ENCODE data around the gene FYN. TPM values are rescaled to one million over a fixed set of nuclear protein-coding genes. Genes with fewer than 3 reads are reported as not detected.
"Not testable (repeated sequence)": the region's sequence is repeated elsewhere in the genome, so short reads cannot be mapped to it uniquely, and the experiment has no call there.

The FYN gene
- polyA plus RNA-seq, 3 donors, result 88.4 to 149 (median 114) TPM

- Mint-ChIP-seq H3K4me3 (no peak overlapping the region), H3K4me1 (peaks cover 22% of the 10 kb centered on the region), H3K9me3 (peaks cover 0 to 1% (median 0%) of the 10 kb centered on the region in 7 donors), H3K27me3 (ENCODE audit: low read depth in 3 of 3) (no peaks in the 10 kb centered on the region), H3K27ac (peak overlapping the region in 5 of 7 donors; percentile 43 to 87 (median 66)), H3K36me3 (no peaks in the 10 kb centered on the region)
- Histone ChIP-seq H3K9ac (ENCODE audit: insufficient read depth, low read length, poor library complexity, severe bottlenecking) (no peak overlapping the region), H3K4me2 (replicated peaks; ENCODE audit: extremely low read depth, low read length, poor library complexity, severe bottlenecking) (peak overlapping the region; percentile 18), H3K79me2 (ENCODE audit: insufficient read depth, low read length) (no peaks in the 10 kb centered on the region), H2AFZ (ENCODE audit: insufficient read depth, low read depth, low read length, poor library complexity, severe bottlenecking) (peak overlapping the region; percentile 29), H3K27ac (ENCODE audit: low read depth in 1 of 2, low read length in 2 of 2) (peak overlapping the region in 1 of 2 donors; percentile 68), H3K4me3 (replicated peaks in 1 of 3; ENCODE audit: low read depth in 2 of 3, low read length in 3 of 3) (peak overlapping the region in 1 of 3 experiments; percentile 30), H4K20me1 (ENCODE audit: insufficient read depth, low read length) (no peaks in the 10 kb centered on the region), H3K4me1 (ENCODE audit: control insufficient read depth in 1 of 2, insufficient read depth in 2 of 2, low read length in 2 of 2) (peaks cover 14 to 27% of the 10 kb centered on the region in 2 donors), H3K36me3 (replicated peaks in 1 of 2; ENCODE audit: control insufficient read depth in 1 of 2, insufficient read depth in 2 of 2, low read length in 2 of 2) (no peaks in the 10 kb centered on the region), H3K27me3 (ENCODE audit: control insufficient read depth in 2 of 2, insufficient read depth in 2 of 2, low read length in 2 of 2) (no peaks in the 10 kb centered on the region), H3K9me3 (replicated peaks in 1 of 2; ENCODE audit: control insufficient read depth in 1 of 2, insufficient read depth in 1 of 2, low read length in 2 of 2) (no peaks in the 10 kb centered on the region)
- WGBS (ENCODE audit: insufficient coverage), result 66% methylated on average over 5 of the region's 7 CpGs
- intact Hi-C loops (cut with micrococcal nuclease), result no loop called here
- no peak for DNase-seq
- TF ChIP-seq CTCF (IDR thresholded peaks at IDR 0.05), result no peak
These were observed 38.2 kb upstream of the FYN start for GRCh38 chr6:111911428-111911827.

- no peak overlapping the region for H2AFZ ChIP-seq (ENCODE audit: insufficient read depth, low read depth, low read length, poor library complexity, severe bottlenecking)
- no peak for DNase-seq
- Mint-ChIP-seq H3K27ac (no peak overlapping the region), H3K36me3 (no peaks in the 10 kb centered on the region), H3K4me3 (no peak overlapping the region), H3K9me3 (peaks cover 0 to 1% (median 0%) of the 10 kb centered on the region in 7 donors), H3K4me1 (peaks cover 22% of the 10 kb centered on the region), H3K27me3 (ENCODE audit: low read depth in 3 of 3) (no peaks in the 10 kb centered on the region)
- H3K4me2 ChIP-seq (replicated peaks; ENCODE audit: extremely low read depth, low read length, poor library complexity, severe bottlenecking), result no peak overlapping the region
- H4K20me1 ChIP-seq (ENCODE audit: insufficient read depth, low read length), result no peaks in the 10 kb centered on the region
- H3K9ac ChIP-seq (ENCODE audit: insufficient read depth, low read length, poor library complexity, severe bottlenecking), result no peak overlapping the region
- intact Hi-C loops (cut with micrococcal nuclease), result no loop called here
- WGBS (ENCODE audit: insufficient coverage), result no CpG with 5 or more reads among the region's 3 CpGs
- TF ChIP-seq CTCF (IDR thresholded peaks at IDR 0.05), result no peak
- H3K9me3 ChIP-seq (replicated peaks in 1 of 2; ENCODE audit: control insufficient read depth in 1 of 2, insufficient read depth in 1 of 2, low read length in 2 of 2), result no peaks in the 10 kb centered on the region
- H3K27ac ChIP-seq (ENCODE audit: low read depth in 1 of 2, low read length in 2 of 2), result peak overlapping the region in 1 of 2 donors; percentile 49
- H3K4me1 ChIP-seq (ENCODE audit: control insufficient read depth in 1 of 2, insufficient read depth in 2 of 2, low read length in 2 of 2), result peaks cover 14 to 27% of the 10 kb centered on the region in 2 donors
- no peaks in the 10 kb centered on the region for H3K36me3 ChIP-seq (replicated peaks in 1 of 2; ENCODE audit: control insufficient read depth in 1 of 2, insufficient read depth in 2 of 2, low read length in 2 of 2)
- no peaks in the 10 kb centered on the region for H3K27me3 ChIP-seq (ENCODE audit: control insufficient read depth in 2 of 2, insufficient read depth in 2 of 2, low read length in 2 of 2)
- H3K4me3 ChIP-seq (replicated peaks in 1 of 3; ENCODE audit: low read depth in 2 of 3, low read length in 3 of 3), result no peak overlapping the region
- H3K79me2 ChIP-seq (ENCODE audit: insufficient read depth, low read length), result no peaks in the 10 kb centered on the region
These were observed 36.0 kb upstream of the FYN start for GRCh38 chr6:111909238-111909637.

GRCh38 chr6:111908365-111908764 is 35.1 kb upstream of the FYN start:
- H3K9me3 ChIP-seq (replicated peaks in 1 of 2; ENCODE audit: control insufficient read depth in 1 of 2, insufficient read depth in 1 of 2, low read length in 2 of 2); H3K4me3 ChIP-seq (replicated peaks in 1 of 3; ENCODE audit: low read depth in 2 of 3, low read length in 3 of 3); H3K36me3 ChIP-seq (replicated peaks in 1 of 2; ENCODE audit: control insufficient read depth in 1 of 2, insufficient read depth in 2 of 2, low read length in 2 of 2); H3K9ac ChIP-seq (ENCODE audit: insufficient read depth, low read length, poor library complexity, severe bottlenecking); H3K9me3 Mint-ChIP-seq; H3K79me2 ChIP-seq (ENCODE audit: insufficient read depth, low read length); H3K27ac Mint-ChIP-seq; H4K20me1 ChIP-seq (ENCODE audit: insufficient read depth, low read length); H3K27ac ChIP-seq (ENCODE audit: low read depth in 1 of 2, low read length in 2 of 2); H3K36me3 Mint-ChIP-seq; H3K27me3 Mint-ChIP-seq (ENCODE audit: low read depth in 3 of 3); H3K4me3 Mint-ChIP-seq; intact Hi-C loops (cut with micrococcal nuclease); H2AFZ ChIP-seq (ENCODE audit: insufficient read depth, low read depth, low read length, poor library complexity, severe bottlenecking); H3K4me2 ChIP-seq (replicated peaks; ENCODE audit: extremely low read depth, low read length, poor library complexity, severe bottlenecking); H3K27me3 ChIP-seq (ENCODE audit: control insufficient read depth in 2 of 2, insufficient read depth in 2 of 2, low read length in 2 of 2); DNase-seq: not testable (repeated sequence)
- peaks cover 14 to 27% of the 10 kb centered on the region in 2 donors for H3K4me1 ChIP-seq (ENCODE audit: control insufficient read depth in 1 of 2, insufficient read depth in 2 of 2, low read length in 2 of 2)
- WGBS (ENCODE audit: insufficient coverage), result no CpG with 5 or more reads among the region's 17 CpGs
- H3K4me1 Mint-ChIP-seq, result peaks cover 22% of the 10 kb centered on the region

All from CD14-positive monocyte (primary cell).